ENCODE results near the gene CHRNG.
A peak's percentile ranks its signal among the peaks of the same experiment; 100 is the strongest.

Gene CHRNG

DNA sequence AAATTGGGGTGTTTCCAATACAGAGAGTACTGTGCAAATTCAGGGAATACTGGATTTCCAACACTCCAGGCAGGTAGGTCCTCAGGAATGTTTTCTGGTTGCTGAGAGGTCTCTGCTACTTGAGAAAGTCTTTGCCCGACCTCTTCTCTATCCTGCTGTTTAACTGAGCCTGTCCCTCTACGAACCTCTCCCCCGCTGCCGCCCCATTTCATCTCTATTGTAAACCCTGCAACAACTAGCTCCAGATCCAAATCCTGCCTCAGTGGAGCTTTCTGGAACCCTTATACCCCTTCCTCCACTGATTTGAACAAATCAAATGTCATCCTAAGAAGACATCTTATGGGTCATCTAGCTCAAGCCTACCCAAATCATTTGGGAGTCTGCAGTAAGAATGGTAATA, 12.3 kb downstream of the CHRNG start:
- Histone ChIP-seq H3K36me3 (ENCODE audit: insufficient read depth, low read length) (peaks cover 38% of the 10 kb centered on the region), H3K27me3 (ENCODE audit: insufficient read depth, low read length, poor library complexity) (no peaks in the 10 kb centered on the region), H3K4me2 (ENCODE audit: insufficient read depth, low read length) (peak overlapping the region; percentile 94), H3K27ac (ENCODE audit: low read length) (no peak overlapping the region; the same call in 1 of the 2 replicates), H2AFZ (ENCODE audit: low read depth, low read length) (no peak overlapping the region), H3K9ac (ENCODE audit: low read depth, low read length) (peak overlapping the region; percentile 98; the same call in 1 of the 2 replicates), H3K9me3 (ENCODE audit: insufficient read depth, low read length, severe bottlenecking) (no peaks in the 10 kb centered on the region), H3K4me1 (ENCODE audit: insufficient read depth, low read length) (peaks cover 52% of the 10 kb centered on the region), H4K20me1 (ENCODE audit: insufficient read depth, low read length) (peaks cover 34% of the 10 kb centered on the region), H3K79me2 (ENCODE audit: insufficient read depth, low read length) (peaks cover 91% of the 10 kb centered on the region), H3K4me3 (ENCODE audit: low read depth in 1 of 2, low read length in 2 of 2) (peak overlapping the region in 1 of 2 experiments; percentile 94; a peak in 2 of 4 replicates)
- DNase-seq = no peak
- ATAC-seq (ENCODE audit: insufficient read depth, low read depth) = no peak
- TF ChIP-seq, protein P1, sequence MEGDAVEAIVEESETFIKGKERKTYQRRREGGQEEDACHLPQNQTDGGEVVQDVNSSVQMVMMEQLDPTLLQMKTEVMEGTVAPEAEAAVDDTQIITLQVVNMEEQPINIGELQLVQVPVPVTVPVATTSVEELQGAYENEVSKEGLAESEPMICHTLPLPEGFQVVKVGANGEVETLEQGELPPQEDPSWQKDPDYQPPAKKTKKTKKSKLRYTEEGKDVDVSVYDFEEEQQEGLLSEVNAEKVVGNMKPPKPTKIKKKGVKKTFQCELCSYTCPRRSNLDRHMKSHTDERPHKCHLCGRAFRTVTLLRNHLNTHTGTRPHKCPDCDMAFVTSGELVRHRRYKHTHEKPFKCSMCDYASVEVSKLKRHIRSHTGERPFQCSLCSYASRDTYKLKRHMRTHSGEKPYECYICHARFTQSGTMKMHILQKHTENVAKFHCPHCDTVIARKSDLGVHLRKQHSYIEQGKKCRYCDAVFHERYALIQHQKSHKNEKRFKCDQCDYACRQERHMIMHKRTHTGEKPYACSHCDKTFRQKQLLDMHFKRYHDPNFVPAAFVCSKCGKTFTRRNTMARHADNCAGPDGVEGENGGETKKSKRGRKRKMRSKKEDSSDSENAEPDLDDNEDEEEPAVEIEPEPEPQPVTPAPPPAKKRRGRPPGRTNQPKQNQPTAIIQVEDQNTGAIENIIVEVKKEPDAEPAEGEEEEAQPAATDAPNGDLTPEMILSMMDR (IDR thresholded peaks at IDR 0.05; ENCODE audit: borderline replicate concordance, extremely low read depth, low read length, poor library complexity, severe bottlenecking) = no peak
- no peak for TF ChIP-seq EZH2 (IDR thresholded peaks at IDR 0.05; ENCODE audit: borderline replicate concordance, low read depth, low read length, severe bottlenecking)

DNA sequence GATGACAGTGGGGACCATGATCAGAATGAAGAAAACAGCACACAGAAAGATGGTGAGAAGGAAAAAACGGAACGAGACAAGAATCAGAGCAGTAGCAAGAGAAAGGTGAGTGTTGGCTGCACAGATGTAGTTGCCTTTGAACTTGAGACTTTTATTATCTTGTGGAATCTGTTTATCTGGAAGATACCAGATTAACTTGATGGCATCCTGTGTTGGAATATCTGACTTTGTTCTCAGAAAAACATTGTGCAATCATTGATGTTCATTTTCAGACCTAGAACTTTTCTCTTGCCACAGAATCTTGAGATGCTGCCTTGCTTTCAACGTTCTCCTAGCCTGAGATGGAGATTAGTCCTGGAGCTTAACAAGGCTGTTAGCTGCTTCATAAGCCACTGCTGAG, 16.9 kb downstream of the CHRNG start:
- Histone ChIP-seq H2AFZ (ENCODE audit: low read depth, low read length) (no peak overlapping the region), H4K20me1 (ENCODE audit: insufficient read depth, low read length) (peaks cover 28% of the 10 kb centered on the region), H3K4me3 (ENCODE audit: low read depth in 1 of 2, low read length in 2 of 2) (no peak overlapping the region), H3K36me3 (ENCODE audit: insufficient read depth, low read length) (peaks cover 54% of the 10 kb centered on the region), H3K79me2 (ENCODE audit: insufficient read depth, low read length) (peaks cover 50% of the 10 kb centered on the region), H3K9ac (ENCODE audit: low read depth, low read length) (no peak overlapping the region), H3K9me3 (ENCODE audit: insufficient read depth, low read length, severe bottlenecking) (no peaks in the 10 kb centered on the region), H3K4me1 (ENCODE audit: insufficient read depth, low read length) (peaks cover 21% of the 10 kb centered on the region), H3K4me2 (ENCODE audit: insufficient read depth, low read length) (no peak overlapping the region), H3K27me3 (ENCODE audit: insufficient read depth, low read length, poor library complexity) (no peaks in the 10 kb centered on the region), H3K27ac (ENCODE audit: low read length) (no peak overlapping the region)
- ATAC-seq (ENCODE audit: insufficient read depth, low read depth) = no peak
- TF ChIP-seq, protein P1 (IDR thresholded peaks at IDR 0.05; ENCODE audit: borderline replicate concordance, extremely low read depth, low read length, poor library complexity, severe bottlenecking) = no peak
- no peak for TF ChIP-seq EZH2 (IDR thresholded peaks at IDR 0.05; ENCODE audit: borderline replicate concordance, low read depth, low read length, severe bottlenecking)
- DNase-seq = no peak

DNA sequence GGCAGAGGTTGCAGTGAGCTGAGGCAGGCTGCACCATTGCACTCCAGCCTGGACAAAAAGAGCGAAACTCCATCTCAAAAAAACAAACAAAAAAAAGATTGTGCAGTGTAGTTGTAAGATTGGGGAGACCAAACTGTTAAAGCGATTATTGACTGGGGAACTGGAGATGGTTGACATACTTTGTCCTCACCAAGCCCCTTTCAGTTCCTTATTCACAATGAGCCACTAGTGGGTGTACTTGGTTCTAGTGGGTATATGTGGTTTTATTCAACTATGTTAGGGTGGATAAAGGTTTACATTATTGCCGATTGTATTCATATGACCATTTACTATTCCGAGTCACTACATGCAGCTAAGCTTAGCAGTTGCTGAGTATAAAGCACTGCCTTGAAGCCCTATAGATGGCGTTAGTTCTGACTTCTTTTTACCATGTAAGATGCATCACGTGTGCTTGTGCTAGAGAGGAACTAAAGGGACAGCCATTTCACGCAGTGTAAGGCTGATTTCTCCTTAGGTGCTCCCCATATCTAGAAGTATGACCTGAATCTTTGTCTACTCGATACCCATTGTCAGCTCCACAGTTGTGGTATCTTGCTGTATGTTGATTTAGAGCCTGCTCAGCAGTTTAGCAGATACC, 23.1 kb downstream of the CHRNG start:
- H3K4me3 ChIP-seq (ENCODE audit: low read depth in 1 of 2, low read length in 2 of 2) = no peak overlapping the region

More for the DNA sequence above, 23.1 kb downstream of the CHRNG start:
- DNase-seq = no peak
- H3K9ac ChIP-seq (ENCODE audit: low read depth, low read length) = no peak overlapping the region
- no peaks in the 10 kb centered on the region; the same call in 1 of the 2 replicates for H4K20me1 ChIP-seq (ENCODE audit: insufficient read depth, low read length)
- ATAC-seq (ENCODE audit: insufficient read depth, low read depth) = no peak
- H2AFZ ChIP-seq (ENCODE audit: low read depth, low read length) = no peak overlapping the region
- no peak overlapping the region for H3K4me2 ChIP-seq (ENCODE audit: insufficient read depth, low read length)
- no peak overlapping the region for H3K27ac ChIP-seq (ENCODE audit: low read length)
- no peaks in the 10 kb centered on the region for H3K9me3 ChIP-seq (ENCODE audit: insufficient read depth, low read length, severe bottlenecking)
- H3K79me2 ChIP-seq (ENCODE audit: insufficient read depth, low read length) = peaks cover 3% of the 10 kb centered on the region; the same call in 1 of the 2 replicates
- H3K4me1 ChIP-seq (ENCODE audit: insufficient read depth, low read length) = no peaks in the 10 kb centered on the region
- peaks cover 77% of the 10 kb centered on the region for H3K36me3 ChIP-seq (ENCODE audit: insufficient read depth, low read length)
- no peak for TF ChIP-seq EZH2 (IDR thresholded peaks at IDR 0.05; ENCODE audit: borderline replicate concordance, low read depth, low read length, severe bottlenecking)
- TF ChIP-seq, protein P1 (IDR thresholded peaks at IDR 0.05; ENCODE audit: borderline replicate concordance, extremely low read depth, low read length, poor library complexity, severe bottlenecking) = no peak
- H3K27me3 ChIP-seq (ENCODE audit: insufficient read depth, low read length, poor library complexity) = no peaks in the 10 kb centered on the region
